Activated B cell treated with CpG ODN at 0.5 μM for 24 hours (primary cell): ENCODE measurements around the gene FZD8. TPM values are rescaled to one million over a fixed set of nuclear protein-coding genes. Genes with fewer than 3 reads are reported as not detected.

Experiments
- ATAC-seq: fragments of 200-7000 bp; cut with Tn5 transposase; one replicate; pipeline ENCODE4 v1.10.0; 2021; ENCODE audit warnings: low read depth, mild to moderate bottlenecking, moderate library complexity
- CTCF ChIA-PET: fragments of 350-600 bp; sonication (Branson Sonifier 250); formaldehyde crosslinking; loops from one replicate; lab custom pipeline; 2021; ENCODE audit warnings: antibody characterized with exemption; lab: Charles Lee
- POLR2A ChIA-PET: fragments of 350-600 bp; sonication (Branson Sonifier 250); formaldehyde crosslinking; loops from one replicate; lab custom pipeline; 2021; ENCODE audit warnings: antibody characterized with exemption; lab: Charles Lee
- DNase-seq: peaks from one replicate; pipeline ENCODE4 v3.0.0; 2022
- H3K27ac Mint-ChIP-seq: one replicate; pipeline ENCODE4 v1.8.0; 2020; ENCODE audit warnings: mixed read lengths
- H3K27me3 Mint-ChIP-seq: one replicate; pipeline ENCODE4 v1.8.0; 2021; ENCODE audit warnings: mixed read lengths
- H3K36me3 Mint-ChIP-seq: one replicate; pipeline ENCODE4 v1.8.0; 2021; ENCODE audit warnings: low read depth, mixed read lengths
- H3K4me1 Mint-ChIP-seq: one replicate; pipeline ENCODE4 v1.8.0; 2021; ENCODE audit warnings: mixed read lengths
- H3K4me3 Mint-ChIP-seq: one replicate; pipeline ENCODE4 v1.8.0; 2020; ENCODE audit warnings: mild to moderate bottlenecking, mixed read lengths
- H3K9me3 Mint-ChIP-seq: one replicate; pipeline ENCODE4 v1.8.0; 2020; ENCODE audit warnings: mixed read lengths
- CTCF ChIP-seq: fragments of 200-600 bp; IDR thresholded peaks from one replicate; pipeline ENCODE4 v1.8.0; 2022; ENCODE audit warnings: antibody characterized with exemption, mild to moderate bottlenecking
- intact Hi-C: fragments of 100-400 bp; cut with micrococcal nuclease; formaldehyde crosslinking; loops from one replicate; pipeline ENCODE4 v1.15.1; 2024
- total RNA-seq: library from RNA; stranded (reverse); gene quantifications from 2 replicates; pipeline ENCODE4 v1.2.3, GENCODE V29; 2022

The FZD8 gene
- total RNA-seq, 1 donor from 2014 or later: 0.22 TPM

- TF ChIP-seq CTCF: no peak
- ChIA-PET CTCF (no interaction called here), POLR2A (no interaction called here)
- ATAC-seq (peak; percentile 11), DNase-seq (peak; percentile 42)
- no peaks in the 10 kb centered on the region for H3K9me3 Mint-ChIP-seq
- H3K36me3 Mint-ChIP-seq: no peaks in the 10 kb centered on the region
- intact Hi-C loops: loop anchor here (1.0 to 5.0 kb wide), 7 partner anchors 79 to 896 kb away; partner anchors contain the start of genes CCNY, CREM and CUL2
- peak overlapping the region; percentile 88 for H3K4me3 Mint-ChIP-seq
- H3K27ac Mint-ChIP-seq: no peak overlapping the region
- H3K27me3 Mint-ChIP-seq: peaks cover 35% of the 10 kb centered on the region
- H3K4me1 Mint-ChIP-seq: peaks cover 30% of the 10 kb centered on the region
These were observed 441 bp downstream of the FZD8 start for GRCh38 chr10:35641676-35642034.

DNA sequence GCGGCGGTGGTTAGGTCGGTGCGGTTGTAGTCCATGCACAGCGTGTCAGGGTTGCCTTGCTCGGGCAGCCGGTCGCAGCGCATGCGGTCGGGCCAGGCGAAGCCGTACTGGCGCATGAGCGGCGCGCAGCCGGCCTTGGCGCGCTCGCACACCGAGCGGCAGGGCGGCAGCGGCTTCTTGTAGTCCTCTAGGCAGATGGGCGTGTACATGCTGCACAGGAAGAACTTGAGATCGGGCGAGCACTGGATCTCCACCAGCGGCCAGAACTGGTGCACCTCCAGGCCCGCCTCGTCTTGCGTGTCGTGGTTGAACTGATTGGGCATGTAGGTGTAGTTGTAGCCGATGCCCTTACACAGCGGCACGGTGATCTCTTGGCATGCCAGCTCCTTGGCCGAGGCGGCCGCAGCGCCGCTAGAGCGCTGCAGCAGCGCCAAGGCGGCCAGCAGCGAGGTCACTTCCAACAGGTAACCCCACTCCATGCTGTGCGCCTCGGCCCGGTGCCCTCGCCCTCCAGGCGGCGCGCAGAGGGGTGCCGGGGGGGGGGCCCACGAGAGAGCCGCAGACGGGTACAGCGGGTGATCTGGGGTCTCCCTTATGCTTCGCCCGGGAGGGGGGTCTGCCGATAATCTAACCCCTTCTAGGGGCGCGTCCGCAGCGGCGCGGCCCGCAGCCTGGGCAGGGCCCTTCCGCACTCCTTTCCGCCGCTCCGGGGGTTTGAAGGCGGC is 983 bp downstream of the FZD8 start:
- Mint-ChIP-seq H3K4me1 (peaks cover 30% of the 10 kb centered on the region), H3K9me3 (no peaks in the 10 kb centered on the region), H3K36me3 (no peaks in the 10 kb centered on the region), H3K27ac (no peak overlapping the region), H3K27me3 (peaks cover 40% of the 10 kb centered on the region), H3K4me3 (peak overlapping the region; percentile 80)
- ChIA-PET POLR2A (no interaction called here), CTCF (interaction anchor here (0.8 to 1.3 kb wide), 3 partner anchors 10 to 1138 kb away, joined by 3 read pairs; no protein-coding TSS in a partner anchor)
- intact Hi-C loops: loop anchor here (5.0 kb wide), 4 partner anchors 79 to 896 kb away; partner anchors contain the start of gene CCNY
- ATAC-seq (peak; percentile 31), DNase-seq (peak; percentile 41)
- no peak for TF ChIP-seq CTCF

DNA sequence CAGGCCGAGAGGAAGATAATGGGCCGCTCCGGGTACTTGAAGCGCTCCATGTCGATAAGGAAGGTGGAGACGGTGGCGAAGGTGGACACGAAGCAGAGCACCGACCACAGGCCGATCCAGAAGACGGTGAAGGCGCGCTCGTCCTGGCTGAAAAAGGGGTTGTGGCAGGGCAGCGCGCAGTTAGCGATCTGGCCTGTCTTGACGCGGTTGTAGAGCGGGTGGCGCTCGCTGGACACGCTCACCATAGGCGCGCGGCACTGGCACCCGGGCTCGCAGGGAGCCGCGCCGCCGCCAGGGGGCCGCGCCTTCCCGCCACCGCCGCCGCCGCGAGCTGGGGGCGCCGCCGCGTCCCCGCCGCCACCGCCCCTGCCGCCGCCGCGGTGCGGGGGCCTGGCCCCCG is 1.6 kb downstream of the FZD8 start:
- peaks cover 30% of the 10 kb centered on the region for H3K4me1 Mint-ChIP-seq

GRCh38 chr10:35639728-35640401 is 2.2 kb downstream of the FZD8 start:
- Mint-ChIP-seq H3K27me3 (peaks cover 44% of the 10 kb centered on the region), H3K36me3 (no peaks in the 10 kb centered on the region), H3K9me3 (no peaks in the 10 kb centered on the region), H3K4me1 (peaks cover 30% of the 10 kb centered on the region), H3K4me3 (peak overlapping the region; percentile 84), H3K27ac (no peak overlapping the region)
- ChIA-PET POLR2A (no interaction called here), CTCF (interaction anchor here (1.1 to 1.3 kb wide), 2 partner anchors 1140 to 1242 kb away, joined by 3 read pairs; no protein-coding TSS in a partner anchor)
- TF ChIP-seq CTCF: no peak
- DNase-seq (no peak), ATAC-seq (no peak)
- intact Hi-C loops: loop anchor here (5.0 to 10.0 kb wide), 6 partner anchors 78 to 1857 kb away; partner anchors contain the start of gene CCNY

More for the DNA sequence above, 1.6 kb downstream of the FZD8 start:
- Mint-ChIP-seq H3K27me3 (peaks cover 46% of the 10 kb centered on the region), H3K4me3 (peak overlapping the region; percentile 84), H3K27ac (no peak overlapping the region), H3K9me3 (no peaks in the 10 kb centered on the region), H3K36me3 (no peaks in the 10 kb centered on the region)
- CTCF ChIA-PET: interaction anchor here (0.8 to 1.3 kb wide), 3 partner anchors 11 to 1139 kb away, joined by 3 read pairs; no protein-coding TSS in a partner anchor
- ATAC-seq (peak; percentile 41), DNase-seq (peak; percentile 45)
- intact Hi-C loops: loop anchor here (5.0 kb wide), 4 partner anchors 78 to 897 kb away; partner anchors contain the start of gene CCNY
- TF ChIP-seq CTCF: no peak
- POLR2A ChIA-PET: no interaction called here
